ENCODE results near the gene ISG20L2.

ISG20L2 gene

DNA sequence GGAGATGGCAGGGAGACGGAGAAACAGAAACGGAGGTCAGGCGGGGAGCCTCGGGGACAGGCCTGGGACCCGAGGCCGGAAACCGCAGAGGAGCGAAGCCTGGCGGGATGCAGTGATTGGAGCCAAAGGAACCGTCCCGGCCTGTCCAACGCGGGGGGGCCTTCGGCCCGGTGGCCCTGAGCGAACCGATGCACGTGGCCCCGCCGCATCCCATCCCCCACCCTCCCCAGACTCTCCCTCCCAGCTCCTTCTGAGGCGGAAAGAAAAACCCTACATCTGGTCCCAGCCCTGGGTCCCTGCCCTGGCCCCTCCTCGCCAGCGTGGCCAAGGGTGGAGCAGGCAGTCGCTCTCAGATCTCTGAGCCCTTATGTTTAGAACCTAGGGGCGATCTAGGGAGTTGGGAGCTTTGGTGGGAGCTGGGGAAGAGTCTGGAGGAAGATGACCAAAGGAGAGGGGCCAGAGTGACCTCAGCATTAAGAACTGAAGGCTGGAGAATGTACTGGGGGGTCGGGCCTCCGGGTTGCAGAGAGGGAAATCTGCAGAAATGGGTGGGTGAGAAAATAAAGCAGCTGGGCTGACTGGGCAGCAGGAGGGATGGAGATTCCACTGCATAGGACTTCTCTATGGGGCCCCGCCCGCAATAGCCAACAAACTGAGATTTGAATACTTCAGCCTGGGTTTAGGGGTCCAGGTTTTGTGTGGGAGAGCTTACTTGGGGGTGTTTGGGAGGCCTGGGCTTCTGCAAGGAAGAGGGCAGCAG lies 21.7 kb downstream of the ISG20L2 start:
- no peak for DNase-seq (ENCODE audit: low spot score)

GRCh38 chr1:156705918-156706656 lies 22.5 kb downstream of the ISG20L2 start:
- DNase-seq (ENCODE audit: low spot score), result peak; percentile 80

DNA sequence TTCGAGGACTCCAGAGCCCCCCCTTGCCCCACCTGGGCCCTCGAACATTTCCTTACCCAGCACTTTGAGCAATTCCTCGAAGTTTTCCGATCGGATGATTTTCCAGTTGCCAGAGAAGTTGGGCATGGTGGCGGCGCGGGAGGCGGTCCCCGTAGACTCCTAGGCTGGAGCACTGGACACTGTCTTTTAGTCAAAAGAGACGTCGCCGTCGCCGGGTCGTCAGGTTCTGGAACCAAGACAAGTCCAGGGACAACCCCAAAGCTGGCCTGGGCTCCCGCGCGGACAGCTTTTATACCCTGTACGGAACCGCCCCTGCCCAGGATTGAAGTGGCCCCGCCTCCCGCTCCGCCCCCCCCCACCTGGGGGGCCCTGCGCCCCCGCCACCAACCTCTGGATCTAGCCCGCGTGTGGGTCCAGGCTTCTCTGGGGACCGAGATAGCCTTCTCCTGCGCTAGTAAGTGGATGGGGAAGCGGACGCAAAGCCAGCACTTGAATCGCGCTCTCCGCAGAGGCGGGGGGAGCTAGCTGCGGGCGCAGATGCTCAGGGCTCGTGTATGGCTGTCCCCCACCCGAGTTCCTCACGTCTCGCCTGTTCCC lies 23.1 kb downstream of the ISG20L2 start, which contains the start of gene CRABP2:
TSS of gene CRABP2 (minus strand) at position 263 of the 597 bp plus-strand sequence. CDS start at position 126, 137 bp downstream.
- peak; percentile 39 for DNase-seq (ENCODE audit: low spot score)

DNA sequence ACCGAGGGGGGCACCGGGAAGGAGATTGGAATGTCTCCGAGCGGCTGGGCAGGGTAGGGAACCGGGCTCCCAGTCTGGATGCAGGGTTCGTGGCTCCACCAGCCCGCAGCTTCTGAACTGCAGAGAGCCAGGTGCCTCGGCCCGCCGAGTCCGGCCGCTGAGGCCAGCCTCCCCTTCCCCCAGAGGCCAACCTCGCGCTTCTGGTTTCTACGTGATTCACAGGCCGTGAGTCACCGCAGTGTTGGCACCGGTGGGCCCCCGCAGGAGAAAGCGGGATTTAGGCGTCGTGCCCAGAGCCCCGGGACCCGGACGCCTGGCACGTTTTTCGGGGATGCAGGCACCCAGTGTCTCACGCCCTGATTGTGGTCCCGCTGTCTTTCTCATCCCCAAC lies 23.6 kb downstream of the ISG20L2 start:
- no peak for DNase-seq (ENCODE audit: low spot score)

DNA sequence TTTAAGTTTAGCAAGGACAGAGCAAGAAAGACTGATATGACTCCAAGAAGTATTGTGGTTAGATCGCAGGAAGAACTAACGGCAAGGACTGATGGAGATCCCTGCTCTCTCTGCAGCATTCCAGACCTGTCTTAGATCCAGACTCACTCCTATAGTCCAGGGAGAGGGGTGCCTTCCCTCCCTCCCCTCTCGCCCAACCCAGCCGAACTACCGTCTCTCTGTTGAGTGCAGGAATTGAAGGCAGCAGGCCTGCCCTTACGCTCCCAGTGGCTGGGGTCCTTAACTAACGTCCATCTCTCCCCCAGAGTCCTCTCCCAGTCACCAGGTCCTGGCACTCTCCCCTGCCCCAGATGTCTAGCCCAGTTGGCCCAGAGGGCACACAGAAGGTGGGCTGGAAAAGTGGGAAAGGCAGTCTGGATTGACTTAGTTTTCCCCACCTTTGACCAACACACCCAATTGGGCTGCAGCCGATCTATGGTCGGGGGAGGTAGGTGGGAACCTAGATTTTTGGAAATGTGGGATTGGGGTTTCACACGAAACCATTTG lies 24.3 kb downstream of the ISG20L2 start:
- DNase-seq (ENCODE audit: low spot score), result no peak

- no peak for DNase-seq (ENCODE audit: low spot score)
These were observed 24.8 kb downstream of the ISG20L2 start for GRCh38 chr1:156703741-156704140.

GRCh38 chr1:156703336-156703735 lies 25.2 kb downstream of the ISG20L2 start:
- no peak for DNase-seq (ENCODE audit: low spot score)

DNA sequence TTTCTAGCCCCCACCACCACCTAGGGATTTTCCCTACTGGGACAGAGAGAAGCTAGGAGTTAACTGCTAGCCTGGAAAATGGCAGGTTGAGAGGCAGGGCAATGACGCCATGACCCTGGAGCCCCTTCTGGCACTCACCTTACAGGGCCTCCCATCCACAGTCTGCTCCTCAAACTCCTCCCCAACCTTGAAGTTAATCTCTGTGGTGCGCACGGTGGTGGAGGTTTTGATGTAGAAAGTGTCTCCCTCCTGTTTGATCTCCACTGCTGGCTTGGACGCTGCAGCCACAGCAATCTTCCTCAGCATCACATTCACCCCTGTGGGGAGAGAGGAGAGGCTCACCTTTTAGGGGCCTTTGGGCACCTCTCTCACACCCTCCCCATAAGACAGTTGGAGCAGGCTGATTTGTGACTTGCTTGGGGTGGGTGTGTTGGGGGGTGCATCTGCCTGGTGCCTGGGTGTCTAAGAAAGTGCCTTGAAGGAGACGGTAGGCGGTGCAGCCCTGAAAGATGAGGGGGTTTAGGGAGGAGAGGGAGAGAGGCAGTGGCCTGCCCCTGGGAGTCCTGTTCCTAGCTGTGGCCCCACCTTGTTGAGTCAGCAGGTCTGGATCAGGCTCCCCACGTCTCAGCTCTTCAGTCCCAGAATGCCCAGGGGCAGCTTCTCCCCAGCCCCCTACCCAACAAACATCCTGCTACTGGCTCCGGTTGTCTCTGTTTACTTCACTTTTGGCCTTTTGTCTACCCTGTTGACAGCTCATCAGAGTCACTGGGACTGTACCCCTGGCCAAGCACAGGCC lies 27.6 kb downstream of the ISG20L2 start:
- no peak for DNase-seq (ENCODE audit: low spot score)

GRCh38 chr1:156698995-156699394 lies 29.6 kb downstream of the ISG20L2 start:
- no peak for DNase-seq (ENCODE audit: low spot score)

DNA sequence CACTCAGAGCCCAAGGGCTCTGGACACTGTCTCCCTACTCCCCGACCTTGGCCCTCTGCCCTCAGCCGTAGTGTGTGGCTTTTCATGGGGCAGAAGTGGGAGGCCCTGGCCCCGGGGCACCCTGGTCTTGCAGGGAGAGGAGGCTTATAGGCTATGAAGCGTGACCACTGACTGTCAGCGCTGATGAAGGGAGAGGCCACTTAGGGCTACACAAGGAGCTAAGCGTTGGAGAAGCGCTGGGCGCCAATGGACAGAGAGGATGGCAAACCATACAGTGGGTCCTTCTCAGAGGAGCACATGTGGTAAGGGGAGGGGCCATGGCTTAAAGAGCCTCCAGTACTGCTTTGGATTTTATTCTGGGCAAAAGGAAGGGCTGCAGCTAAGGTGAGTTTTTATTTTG lies 31.1 kb downstream of the ISG20L2 start:
- DNase-seq (ENCODE audit: low spot score), result no peak

GRCh38 chr1:156696755-156697154 lies 31.8 kb downstream of the ISG20L2 start:
- DNase-seq (ENCODE audit: low spot score), result no peak

DNA sequence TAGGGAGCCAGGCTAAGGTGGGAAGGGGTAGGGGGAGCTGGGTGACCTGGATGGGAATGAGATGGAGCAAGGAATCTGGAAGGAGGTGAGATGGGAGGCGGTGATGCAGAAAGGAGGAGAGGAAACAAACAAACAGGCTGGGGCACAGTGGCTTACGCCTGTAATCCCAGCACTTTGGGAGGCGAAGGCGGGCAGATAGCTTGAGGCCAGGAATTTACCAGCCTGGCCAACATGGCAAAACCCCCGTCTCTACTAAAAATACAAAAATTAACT lies 33.9 kb downstream of the ISG20L2 start:
- no peak for DNase-seq (ENCODE audit: low spot score)

- no peak for DNase-seq (ENCODE audit: low spot score)
These were observed 34.5 kb downstream of the ISG20L2 start for GRCh38 chr1:156693848-156694689.

- DNase-seq (ENCODE audit: low spot score), result no peak
These were observed 35.4 kb downstream of the ISG20L2 start for GRCh38 chr1:156692925-156693847.

GRCh38 chr1:156692441-156692924 lies 36.1 kb downstream of the ISG20L2 start:
- no peak for DNase-seq (ENCODE audit: low spot score)

GRCh38 chr1:156691665-156692440 lies 36.7 kb downstream of the ISG20L2 start:
- no peak for DNase-seq (ENCODE audit: low spot score)

GRCh38 chr1:156691191-156691590 lies 37.4 kb downstream of the ISG20L2 start:
- DNase-seq (ENCODE audit: low spot score), result no peak

DNA sequence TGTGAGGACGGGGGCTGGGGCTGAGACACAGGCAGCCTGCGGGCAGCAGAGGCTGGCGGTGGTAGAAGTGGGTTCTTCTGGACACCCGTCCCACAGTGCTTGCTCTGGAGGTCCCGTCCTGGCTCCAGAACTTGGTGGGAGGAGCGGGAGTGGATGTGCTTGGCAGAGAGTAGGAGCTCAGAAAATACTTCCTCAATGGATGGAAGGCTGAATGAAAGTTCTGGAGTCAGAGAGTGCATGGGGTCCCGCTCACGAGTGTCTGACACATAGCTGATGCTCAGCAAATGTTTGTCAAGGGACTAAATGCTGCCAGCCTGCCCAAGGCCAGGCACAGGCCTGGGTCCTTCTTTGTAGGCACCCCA lies 37.9 kb downstream of the ISG20L2 start:
- DNase-seq (ENCODE audit: low spot score), result no peak

DNA sequence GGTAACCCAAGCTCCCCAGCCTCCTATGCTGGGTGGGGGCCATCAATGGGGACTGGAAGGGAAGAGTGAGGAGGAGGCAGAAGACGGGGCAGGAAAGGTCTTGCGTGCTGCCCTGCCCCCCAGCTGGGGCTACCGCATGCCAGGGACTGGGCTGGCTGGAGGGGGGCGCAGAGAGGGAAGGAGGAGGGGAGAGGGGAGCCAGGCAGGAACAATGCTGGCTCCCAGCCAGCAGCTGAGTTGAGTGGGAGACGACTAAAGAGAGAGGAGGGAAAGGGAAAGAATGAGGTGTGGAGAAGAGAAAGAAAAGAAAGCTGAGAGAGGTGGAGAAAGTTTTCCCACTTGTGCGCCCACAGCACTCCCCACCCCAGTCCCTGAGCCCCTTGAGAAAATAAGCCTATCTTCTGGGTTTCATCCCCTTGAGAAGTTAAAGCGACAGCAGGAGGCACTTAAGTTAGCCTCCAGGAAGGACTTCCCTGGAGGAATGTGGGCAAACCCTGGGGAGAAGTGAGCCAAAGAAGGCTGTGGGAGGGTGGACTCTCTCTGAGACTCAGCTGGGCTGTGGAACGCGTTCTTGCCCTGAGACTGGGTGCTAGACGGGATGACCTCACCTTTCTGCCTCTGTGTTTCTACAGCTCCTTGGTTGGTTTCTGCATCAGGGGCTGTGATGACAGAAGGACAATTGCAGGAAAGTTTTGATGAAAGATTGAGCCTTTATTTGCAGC lies 38.5 kb downstream of the ISG20L2 start:
- DNase-seq (ENCODE audit: low spot score), result no peak
